Mucosa of descending colon (tissue), 3 donors: ENCODE data around the gene MYLK2. TPM values are rescaled to one million over a fixed set of nuclear protein-coding genes. Genes with fewer than 3 reads are reported as not detected.

Experiments
- ATAC-seq: fragments of 200-7000 bp; cut with Tn5 transposase; one replicate; pipeline ENCODE4 v1.9.1; 2020; ENCODE audit warnings: mild to moderate bottlenecking, moderate library complexity
- DNase-seq, 3 donors: peaks; one replicate each; pipeline ENCODE4 v3.0.0-alpha.2; 2020
- H3K36me3 ChIP-seq: fragments of 200-600 bp; one replicate; pipeline ENCODE4 v1.8.0; 2021; ENCODE audit warnings: low read depth, mild to moderate bottlenecking
- H3K4me1 ChIP-seq: fragments of 200-600 bp; one replicate; pipeline ENCODE4 v1.8.0; 2021; ENCODE audit warnings: low read depth, mild to moderate bottlenecking
- H3K4me3 ChIP-seq: fragments of 200-600 bp; one replicate; pipeline ENCODE4 v1.8.0; 2021; ENCODE audit warnings: mild to moderate bottlenecking
- H3K9me3 ChIP-seq: fragments of 200-600 bp; one replicate; pipeline ENCODE4 v1.8.0; 2021; ENCODE audit warnings: mild to moderate bottlenecking
- CTCF ChIP-seq: fragments of 200-600 bp; IDR thresholded peaks from one replicate; pipeline ENCODE4 v1.8.0; 2022; ENCODE audit warnings: antibody characterized with exemption, mild to moderate bottlenecking
- intact Hi-C, 2 donors: fragments of 100-400 bp; cut with DNase I in 1 of 2; cut with micrococcal nuclease in 1 of 2; formaldehyde crosslinking; loops; one replicate each; pipeline versions ENCODE4 v1.11.0 to v1.11.1; 2022; cut with DNase I, micrococcal nuclease
- total RNA-seq, 3 donors: library from RNA; stranded (reverse); fragmentation: NEBNext Ultra II Directional in 2 of 3; extraction: Animal tissue kit (Norgen Biotek cat#: 25700) in 2 of 3; gene quantifications; one replicate each; pipeline versions ENCODE4 v1.2.1 to v1.2.4, GENCODE V29; 2021 to 2023
- donor health status: DM: no; HTN: no; CAD: no; lungs with moderate emphysema.
- donor health status: DM: no; HTN: no; CAD: no.
- donor health status: DM: no; HTN: yes; CAD: no.

Gene MYLK2
- total RNA-seq, 3 donors from 2014 or later = 0.09 to 0.31 TPM; not detected in 1

- Histone ChIP-seq H3K4me3 (no peak overlapping the region), H3K4me1 (peaks cover 9% of the 10 kb centered on the region), H3K9me3 (no peaks in the 10 kb centered on the region), H3K36me3 (no peaks in the 10 kb centered on the region)
- ATAC-seq = peak; percentile 89
- intact Hi-C loops = no loop called here
- peak; percentile 65 to 78 (median 78) for DNase-seq
- no peak for TF ChIP-seq CTCF
Observed at GRCh38 chr20:31861385-31862156, 42.4 kb downstream of the MYLK2 start.

- no peak for TF ChIP-seq CTCF
- no peaks in the 10 kb centered on the region for H3K9me3 ChIP-seq
- no peak for DNase-seq
- intact Hi-C loops = no loop called here
- no peak overlapping the region for H3K4me3 ChIP-seq
- no peak for ATAC-seq
- H3K36me3 ChIP-seq = no peaks in the 10 kb centered on the region
- H3K4me1 ChIP-seq = peaks cover 9% of the 10 kb centered on the region
Observed at GRCh38 chr20:31862157-31862470, 43.0 kb downstream of the MYLK2 start.

- Histone ChIP-seq H3K9me3 (no peaks in the 10 kb centered on the region), H3K4me1 (peaks cover 9% of the 10 kb centered on the region), H3K4me3 (no peak overlapping the region), H3K36me3 (no peaks in the 10 kb centered on the region)
- no peak for DNase-seq
- TF ChIP-seq CTCF = no peak
- ATAC-seq = no peak
- intact Hi-C loops = no loop called here
Observed at GRCh38 chr20:31862506-31862905, 43.4 kb downstream of the MYLK2 start.

- DNase-seq (no peak), ATAC-seq (no peak)
- TF ChIP-seq CTCF = no peak
- Histone ChIP-seq H3K4me1 (peaks cover 9% of the 10 kb centered on the region), H3K9me3 (no peaks in the 10 kb centered on the region), H3K4me3 (no peak overlapping the region), H3K36me3 (no peaks in the 10 kb centered on the region)
- intact Hi-C loops = no loop called here
Observed at GRCh38 chr20:31863296-31864085, 44.3 kb downstream of the MYLK2 start.

- H3K9me3 ChIP-seq = no peaks in the 10 kb centered on the region
- no peak for TF ChIP-seq CTCF
- no peak for DNase-seq
- H3K4me1 ChIP-seq = peaks cover 13% of the 10 kb centered on the region
- H3K36me3 ChIP-seq = no peaks in the 10 kb centered on the region
- no peak for ATAC-seq
- no peak overlapping the region for H3K4me3 ChIP-seq
- intact Hi-C loops = no loop called here
Observed at GRCh38 chr20:31864521-31865400, 45.6 kb downstream of the MYLK2 start.
